Measurements from ENCODE around the gene CMIP.

CMIP gene

DNA sequence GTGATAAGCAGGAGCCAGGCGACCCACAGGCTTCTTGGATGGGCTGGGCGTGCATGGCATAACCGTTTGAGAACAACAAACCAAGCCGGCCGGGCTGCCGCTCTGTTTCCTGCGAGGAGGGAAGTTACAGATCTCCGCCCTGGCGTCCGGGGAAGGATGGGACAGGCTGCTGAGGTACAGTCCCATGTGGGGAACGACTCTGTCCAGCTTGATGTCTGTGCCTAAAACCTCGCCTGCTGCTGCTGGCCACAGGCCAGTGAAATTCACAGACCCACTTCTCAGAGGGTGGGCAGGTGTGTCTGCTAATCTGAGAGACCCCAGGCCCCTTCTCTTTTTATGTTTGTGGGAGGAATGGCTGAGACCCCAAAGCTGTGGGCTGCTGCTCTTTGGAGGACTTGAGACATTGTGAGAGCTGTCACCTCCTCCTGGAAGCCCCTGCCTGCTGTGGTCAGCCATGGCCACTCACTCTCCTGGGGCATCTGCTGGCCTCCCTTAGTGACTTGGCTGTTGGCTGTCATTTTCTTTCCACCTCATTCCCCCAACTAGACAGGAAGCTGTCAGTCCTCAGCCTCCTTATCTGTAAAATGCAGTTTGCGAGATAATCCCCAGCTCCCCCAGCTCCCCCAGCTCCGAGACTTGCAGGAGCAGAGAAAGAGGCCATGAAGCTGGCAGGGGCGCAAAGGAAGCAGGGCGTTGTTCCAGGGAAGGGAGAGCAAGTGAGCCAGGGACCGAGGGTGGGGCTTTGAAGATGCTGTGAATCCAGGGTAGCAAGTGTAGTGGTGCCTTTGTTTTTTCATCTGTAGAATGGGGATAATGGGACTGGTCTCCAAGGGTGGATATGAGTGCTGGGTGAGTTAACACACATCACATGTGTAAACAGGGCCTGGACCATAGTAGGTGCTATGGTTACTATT lies 51.0 kb downstream of the CMIP start:
- no peak for DNase-seq (ENCODE audit: low read depth)

DNA sequence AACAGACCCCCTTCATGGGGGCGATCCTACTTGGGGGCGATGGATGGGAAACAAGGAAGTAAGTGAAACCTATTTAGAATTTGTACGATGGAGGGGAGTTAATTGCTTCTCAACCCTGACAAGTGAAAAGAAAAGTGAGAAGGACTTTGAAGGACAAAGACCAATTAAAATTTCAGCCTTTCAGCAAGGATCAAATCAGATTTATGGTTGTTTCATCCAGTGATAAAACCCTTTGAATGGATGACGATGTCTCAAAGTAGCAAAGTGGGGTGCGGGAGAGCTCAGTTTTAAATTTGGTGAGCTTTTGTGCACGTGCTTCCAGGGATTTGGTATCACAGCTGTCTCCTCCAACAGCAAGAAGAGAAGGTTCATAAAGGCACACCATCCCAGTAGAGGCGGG lies 51.7 kb downstream of the CMIP start:
- no peak for DNase-seq (ENCODE audit: low read depth)

DNA sequence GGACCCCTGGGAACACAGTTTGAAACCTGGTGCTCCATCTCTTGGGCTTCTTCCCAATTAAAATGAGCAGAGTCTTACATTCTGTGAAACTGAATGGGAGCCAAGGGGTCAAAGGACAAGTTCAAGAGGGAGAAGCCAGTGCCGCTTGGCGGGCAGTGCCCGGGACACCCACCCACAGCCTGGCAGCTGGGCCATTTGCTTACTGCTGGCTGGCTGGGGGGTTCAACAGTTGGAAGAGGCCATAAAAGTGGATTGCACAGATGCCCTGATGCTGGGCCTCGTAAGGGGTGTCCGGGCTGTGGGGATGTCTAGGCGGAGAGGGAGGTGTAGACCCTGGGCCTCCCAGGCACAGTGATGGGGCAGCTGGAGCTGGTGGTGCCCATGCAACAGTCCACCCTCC lies 52.1 kb downstream of the CMIP start:
- DNase-seq (ENCODE audit: low read depth), result no peak

DNA sequence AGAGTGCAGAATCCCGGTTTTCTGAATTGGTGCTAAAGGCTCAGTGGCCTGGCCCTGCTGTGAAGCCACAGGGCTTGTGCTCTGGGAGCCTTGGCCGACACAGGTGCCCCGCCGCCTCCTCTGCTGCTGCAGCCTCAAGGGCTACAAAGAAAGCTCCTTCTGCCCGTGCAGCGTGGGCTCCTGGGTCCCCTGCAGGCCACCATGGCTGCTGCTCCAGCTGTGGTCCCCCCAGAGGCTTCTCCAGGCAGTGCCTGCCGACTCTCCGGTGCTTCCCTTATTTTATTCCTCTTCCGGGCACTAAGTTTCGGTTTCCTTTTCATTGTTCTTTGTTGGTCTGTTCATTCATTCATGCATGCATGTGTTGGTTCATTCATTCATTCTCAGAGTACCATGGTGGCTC lies 53.1 kb downstream of the CMIP start:
- DNase-seq (ENCODE audit: low read depth), result no peak

DNA sequence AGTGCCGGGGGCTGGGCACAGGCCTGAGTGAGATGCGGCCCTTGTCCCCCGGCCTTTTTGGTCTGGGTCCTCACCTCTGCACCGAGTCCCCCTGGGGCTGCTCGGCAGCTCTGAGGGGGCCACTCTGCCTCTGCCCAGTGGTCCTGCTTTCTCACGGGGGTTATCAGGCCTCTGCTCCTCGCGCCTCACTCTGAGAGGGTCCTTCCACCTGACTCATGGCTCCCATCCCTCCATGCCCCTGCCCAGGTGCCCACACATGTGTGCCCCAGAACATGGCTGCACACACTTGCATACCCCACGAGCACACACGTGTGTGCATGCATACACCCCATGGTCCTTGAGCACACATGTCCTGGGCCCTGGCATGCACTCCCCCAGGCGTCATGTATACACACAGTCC lies 53.7 kb downstream of the CMIP start:
- DNase-seq (ENCODE audit: low read depth), result no peak

DNA sequence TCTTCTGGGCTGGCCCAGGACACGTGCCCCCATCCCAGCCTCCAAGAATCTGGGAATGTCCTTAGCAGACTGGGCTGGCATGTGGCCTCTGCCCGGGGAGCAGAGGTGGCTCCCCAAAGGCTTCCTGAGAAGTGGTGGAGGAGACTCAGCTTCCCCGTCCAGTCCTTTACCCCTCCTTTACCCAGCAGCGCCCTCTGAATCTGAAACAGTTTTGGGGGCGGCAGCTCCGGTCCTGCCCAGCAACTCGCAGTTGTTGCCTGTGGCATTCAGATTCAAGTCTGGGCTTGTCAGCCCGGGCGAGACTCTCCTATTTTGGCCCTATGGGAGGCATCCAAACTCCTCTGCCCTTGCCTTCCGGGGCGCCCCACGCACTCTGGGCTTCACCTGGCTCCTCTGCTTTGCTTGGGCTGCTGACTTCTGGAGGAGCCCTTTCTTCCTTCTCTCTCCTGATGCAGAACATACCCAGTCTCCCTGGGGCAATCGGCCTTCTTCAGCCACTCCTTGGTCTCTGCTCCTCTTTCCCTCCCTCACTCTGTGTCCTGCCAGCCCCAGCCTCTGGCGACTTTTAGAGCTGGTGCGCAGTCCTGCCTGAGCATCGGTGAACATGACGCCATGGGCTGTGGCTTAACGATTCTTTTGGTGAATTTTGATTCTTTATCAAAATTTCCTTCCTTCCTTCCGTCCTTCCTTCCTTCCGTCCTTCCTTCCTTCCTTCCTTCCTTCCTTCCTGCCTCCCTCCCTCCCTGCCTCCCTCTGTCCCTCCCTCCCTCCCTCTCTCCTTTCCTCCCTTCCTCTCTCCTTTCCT lies 55.2 kb downstream of the CMIP start:
- no peak for DNase-seq (ENCODE audit: low read depth)

DNA sequence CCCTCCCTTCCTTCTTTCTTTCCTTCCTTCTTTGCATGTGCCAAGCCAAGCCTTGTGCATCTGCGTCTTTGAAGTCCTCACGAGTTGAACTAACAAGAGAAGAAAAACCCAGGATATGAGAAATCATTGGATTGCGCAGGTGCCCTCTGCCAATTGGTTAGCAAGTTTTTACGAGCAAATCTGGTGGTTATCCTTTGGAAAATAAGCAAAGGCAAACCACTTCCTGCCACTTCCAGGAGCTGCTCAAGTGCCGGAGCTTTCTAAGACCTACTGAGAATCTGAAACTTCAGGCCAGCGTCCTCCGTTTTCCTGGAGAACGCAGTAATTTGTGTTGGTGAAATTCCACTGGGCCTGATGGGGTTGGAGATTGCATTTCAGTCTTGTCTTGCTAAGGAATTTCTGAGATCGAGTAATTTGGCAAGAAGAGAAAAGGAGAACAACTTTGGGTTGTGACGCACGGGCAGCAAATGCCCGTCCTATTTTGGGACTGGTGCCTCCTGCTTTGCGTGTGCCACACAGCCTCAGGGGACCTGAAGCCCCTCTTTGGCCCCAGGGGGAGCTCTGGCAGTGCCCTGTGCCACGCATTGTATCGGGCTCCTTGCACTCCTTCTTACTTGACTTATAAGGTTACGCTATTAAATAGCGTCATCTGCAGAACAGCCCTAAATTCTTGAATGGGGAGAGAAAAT lies 56.4 kb downstream of the CMIP start:
- DNase-seq (ENCODE audit: low read depth), result peak; percentile 97

DNA sequence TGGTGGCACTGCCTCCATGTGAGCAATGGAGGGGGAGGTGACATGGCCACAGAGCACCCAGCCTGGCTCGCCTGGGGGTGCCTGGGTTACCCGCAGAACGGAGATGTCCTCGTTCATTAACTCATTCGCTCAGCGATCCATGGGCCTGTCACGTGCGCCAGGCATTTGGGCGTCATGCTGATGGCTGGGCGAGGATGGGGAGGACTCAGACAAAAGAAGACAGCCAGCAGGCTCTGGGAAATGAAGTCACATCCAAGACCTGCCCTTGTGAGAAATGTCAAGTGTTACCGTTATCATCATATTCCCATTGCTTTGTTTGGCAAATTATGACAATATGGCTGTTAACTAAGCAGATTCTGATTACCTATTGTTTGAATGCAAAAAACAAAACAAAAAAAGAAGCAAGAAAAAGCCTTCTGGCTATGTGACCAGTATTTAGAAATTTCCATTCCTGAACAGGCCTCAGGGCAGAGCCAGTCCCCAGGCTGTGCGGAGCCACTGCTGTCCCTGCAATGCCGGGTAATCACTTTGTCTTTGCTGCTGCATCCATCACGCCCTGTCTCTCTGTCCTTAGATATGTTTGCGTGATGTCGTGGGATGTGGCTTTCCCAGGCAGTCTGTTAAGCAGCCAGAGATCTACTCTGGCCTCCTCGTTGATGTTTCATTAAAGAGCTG lies 57.9 kb downstream of the CMIP start:
- DNase-seq (ENCODE audit: low read depth), result no peak

DNA sequence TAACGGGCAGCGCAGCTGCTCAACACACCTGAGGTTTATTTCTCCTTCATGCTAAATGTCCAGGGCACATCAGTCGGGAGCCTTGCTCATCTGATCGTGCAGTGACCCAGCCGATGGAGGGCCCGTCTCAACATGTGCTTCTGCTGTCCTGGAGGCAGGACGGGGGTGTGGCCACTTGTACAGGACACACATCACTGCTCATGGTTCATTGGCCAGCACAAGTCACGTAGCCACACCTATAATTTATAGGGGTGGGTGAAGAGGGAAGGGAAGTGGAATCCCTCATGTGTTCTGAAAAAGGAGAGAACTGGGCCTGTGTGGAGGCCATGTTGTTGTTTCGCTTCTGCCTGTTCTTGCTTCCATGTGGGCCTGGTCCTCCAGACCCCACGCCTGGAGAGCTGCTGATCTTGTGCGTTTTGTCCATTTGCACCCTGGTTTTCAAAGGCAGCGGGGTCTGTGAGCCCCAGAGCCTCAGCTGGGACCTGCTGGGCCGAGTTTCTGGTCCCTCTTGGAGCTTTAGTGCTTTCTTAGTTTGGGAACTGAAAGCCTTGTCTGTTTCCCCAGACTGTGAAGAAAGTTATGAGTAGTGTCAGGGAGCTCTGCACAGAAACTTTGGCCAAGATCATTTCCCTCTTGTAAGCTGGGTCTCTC lies 60.5 kb downstream of the CMIP start:
- DNase-seq (ENCODE audit: low read depth), result no peak

DNA sequence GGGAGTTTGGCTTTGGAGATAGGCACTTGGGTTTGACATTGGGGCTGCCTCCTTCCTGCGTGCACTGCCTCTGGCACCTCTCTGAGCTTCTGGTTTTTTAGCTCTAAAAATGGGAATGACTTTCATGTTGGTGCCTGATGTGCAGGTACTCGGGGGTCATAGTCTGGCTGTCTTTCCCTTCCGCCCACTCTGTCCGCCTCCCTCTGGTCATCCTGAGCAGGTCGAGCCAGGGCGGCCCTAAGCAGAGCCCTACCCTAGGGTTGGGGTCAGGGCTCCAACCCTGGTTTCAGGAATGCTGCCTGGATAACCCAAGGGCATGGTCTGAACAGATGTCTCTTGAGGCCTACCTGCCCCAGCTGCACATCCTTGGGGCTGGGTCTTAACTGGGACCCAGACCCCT lies 64.8 kb downstream of the CMIP start:
- no peak for DNase-seq (ENCODE audit: low read depth)

DNA sequence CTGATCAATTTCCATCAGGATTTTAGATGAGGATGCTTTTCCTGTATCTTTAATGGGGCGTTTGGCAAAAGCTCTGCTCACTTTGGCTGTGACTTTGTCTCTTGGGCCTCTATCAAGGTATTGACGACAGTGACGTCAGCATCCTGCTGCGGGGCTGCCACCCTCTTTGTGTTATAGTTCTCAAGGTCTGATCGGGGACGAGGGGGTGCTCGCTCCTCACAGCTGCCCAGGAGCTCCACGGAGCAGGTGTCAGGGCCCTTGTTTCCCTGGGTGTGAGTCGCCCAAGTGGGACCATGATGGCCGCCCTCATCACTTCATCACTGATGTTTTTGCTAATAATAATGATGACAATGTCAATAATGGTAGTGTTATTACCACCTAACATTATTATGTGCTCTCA lies 65.4 kb downstream of the CMIP start:
- no peak for DNase-seq (ENCODE audit: low read depth)

DNA sequence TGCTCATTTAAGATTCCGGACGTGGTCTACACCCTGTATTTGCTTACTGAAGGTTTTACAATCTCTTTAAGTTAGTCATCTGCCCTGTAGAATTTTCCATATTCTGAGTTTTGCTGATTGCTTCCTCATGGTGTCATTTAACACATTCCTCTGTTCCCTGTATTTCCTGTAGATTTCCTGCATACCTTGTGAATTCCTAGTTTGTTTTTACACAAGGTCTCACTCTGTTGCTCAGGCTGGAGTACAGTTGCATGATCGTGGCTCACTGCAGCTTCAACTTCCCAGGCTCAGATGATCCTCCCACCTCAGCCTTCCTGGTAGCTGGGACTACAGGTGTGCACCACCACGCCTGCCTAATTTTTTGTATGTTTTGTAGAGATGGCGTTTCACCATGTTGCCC lies 66.8 kb downstream of the CMIP start:
- DNase-seq (ENCODE audit: low read depth), result peak; percentile 93

DNA sequence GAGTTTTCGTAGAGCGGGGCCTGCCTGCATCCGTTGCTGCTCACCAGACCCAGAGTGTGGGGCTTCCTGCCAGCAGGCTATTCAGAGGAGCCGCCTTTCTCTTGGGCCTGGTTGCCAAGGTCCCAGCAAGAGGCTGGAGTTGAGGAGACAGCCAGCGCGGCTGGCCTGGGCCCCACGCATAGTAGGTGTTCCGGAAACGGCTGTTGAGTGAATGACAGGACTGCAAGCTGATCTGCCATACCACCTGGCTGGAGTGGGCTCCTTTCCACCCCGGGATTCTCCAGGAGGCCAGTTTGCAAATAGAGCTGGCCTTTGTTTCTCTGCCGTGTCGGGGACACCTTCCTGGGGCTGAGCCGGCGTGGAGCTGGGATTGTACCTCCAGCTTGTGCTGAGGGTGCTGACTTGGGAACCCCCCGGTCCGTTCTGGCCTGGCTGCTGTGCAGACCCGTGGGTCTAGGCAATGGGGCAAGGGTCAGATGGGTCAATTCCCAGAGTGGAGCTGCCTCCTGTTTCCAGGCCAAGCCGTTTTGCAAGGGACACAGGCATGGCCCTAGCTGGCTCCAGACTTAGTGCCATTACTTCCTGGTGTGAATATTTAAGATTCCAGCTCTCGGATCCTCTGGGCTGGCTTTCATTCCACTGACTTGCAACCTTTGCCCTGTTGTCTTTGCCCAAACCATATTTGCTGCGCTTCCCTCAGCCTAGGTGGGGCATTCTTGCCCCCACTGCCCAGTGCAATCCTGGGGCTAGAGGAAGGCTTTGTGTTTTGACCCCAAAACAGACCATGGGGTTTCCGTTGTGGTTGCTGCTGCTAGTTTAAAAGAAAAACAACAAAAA lies 68.8 kb downstream of the CMIP start:
- peak; percentile 57 for DNase-seq (ENCODE audit: low read depth)

DNA sequence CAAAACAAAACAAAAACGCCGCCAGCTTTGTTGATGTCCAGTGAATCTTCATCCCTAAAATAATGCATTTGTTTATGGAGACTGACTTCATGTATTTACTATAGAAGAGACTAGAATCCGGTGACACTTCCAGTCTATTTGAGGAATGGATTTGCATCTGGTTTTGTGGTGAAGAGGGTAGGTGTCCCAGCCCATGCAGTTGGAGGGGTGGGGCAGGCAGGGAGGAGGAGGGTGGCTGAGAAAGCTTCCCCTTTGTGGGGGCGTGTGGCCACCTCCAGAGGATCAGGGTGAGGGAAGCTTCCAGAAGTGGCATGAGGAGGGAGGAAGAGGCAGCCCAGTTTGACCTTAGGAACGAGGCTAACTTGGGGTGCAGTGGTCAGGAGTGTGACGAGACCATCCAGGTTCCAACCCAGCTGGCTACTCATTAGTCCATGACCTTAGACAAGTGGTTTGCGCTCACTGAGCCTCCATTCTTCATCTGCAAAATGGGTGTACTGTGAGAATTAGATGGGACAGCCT lies 69.5 kb downstream of the CMIP start:
- no peak for DNase-seq (ENCODE audit: low read depth)

DNA sequence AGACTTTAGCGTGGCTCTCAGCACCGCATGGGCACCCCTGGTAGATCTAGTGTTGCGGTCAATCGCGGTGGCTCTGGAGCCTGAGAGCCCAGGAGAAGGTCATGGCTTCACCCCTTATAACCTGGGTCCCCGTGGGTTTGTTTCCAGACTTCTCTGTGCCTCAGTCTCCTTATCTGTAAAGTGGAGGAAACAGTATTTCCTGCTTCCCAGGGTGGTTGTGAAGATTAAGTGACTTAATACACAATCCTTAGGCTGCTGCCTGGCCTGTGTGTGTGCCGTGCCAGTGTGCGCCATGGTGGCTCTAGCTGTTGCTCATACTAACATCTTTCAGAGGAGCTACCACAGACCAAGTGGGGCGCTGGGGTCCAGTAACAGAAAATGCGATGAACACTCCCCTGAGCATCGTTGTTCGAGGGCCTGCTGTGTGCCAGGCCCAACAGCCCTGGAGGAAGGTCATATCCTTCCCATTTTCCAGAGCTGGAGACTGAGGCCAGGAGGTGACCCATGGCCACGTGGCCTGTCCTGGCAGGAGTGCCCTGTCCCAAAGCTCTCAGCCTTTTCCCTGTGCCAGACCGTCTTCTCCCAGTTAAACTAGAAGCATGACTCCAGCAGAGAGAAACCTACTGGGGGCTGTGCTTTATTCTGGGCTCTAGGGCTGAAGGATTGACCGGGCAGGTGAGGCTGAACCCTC lies 70.1 kb downstream of the CMIP start:
- no peak for DNase-seq (ENCODE audit: low read depth)

DNA sequence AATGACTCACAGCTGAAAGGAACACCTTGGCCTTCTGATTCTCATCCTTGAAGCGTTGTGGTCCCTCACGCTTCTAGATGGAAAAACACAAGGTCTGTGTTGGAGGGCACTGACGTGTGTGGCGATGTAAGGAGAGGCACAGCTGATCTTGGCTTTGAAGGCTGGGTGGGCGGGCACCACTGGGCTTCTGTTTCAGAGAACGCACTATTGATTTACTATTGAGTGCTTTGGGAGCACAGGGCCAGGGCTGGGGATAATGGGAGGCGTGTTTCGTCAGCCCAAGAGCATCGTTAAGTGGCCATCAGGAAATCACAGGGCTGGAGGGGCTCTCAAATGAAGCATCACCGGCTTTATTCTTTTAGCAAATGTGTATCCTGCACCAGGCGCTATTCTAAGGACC lies 70.7 kb downstream of the CMIP start:
- no peak for DNase-seq (ENCODE audit: low read depth)

DNA sequence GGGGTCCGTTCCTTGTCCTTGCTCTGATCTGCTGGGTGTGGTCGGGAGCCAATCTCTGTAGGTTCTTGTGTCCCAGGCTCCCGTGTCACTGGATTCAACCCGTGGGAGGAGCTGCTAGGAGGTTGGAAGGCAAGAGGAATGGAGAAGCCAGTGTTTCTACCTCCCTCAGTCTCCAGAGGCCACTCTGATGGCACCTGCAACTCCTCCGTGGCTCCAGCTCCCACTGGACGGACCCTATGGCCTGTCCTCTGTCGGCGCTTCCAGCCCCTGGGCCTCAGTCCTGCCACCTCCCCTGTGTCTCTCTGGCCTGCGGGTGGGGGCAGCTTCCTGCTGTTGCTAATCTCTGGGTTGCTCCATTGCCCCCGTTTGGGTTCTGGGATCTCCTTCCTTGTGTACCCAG lies 71.1 kb downstream of the CMIP start:
- DNase-seq (ENCODE audit: low read depth), result no peak

DNA sequence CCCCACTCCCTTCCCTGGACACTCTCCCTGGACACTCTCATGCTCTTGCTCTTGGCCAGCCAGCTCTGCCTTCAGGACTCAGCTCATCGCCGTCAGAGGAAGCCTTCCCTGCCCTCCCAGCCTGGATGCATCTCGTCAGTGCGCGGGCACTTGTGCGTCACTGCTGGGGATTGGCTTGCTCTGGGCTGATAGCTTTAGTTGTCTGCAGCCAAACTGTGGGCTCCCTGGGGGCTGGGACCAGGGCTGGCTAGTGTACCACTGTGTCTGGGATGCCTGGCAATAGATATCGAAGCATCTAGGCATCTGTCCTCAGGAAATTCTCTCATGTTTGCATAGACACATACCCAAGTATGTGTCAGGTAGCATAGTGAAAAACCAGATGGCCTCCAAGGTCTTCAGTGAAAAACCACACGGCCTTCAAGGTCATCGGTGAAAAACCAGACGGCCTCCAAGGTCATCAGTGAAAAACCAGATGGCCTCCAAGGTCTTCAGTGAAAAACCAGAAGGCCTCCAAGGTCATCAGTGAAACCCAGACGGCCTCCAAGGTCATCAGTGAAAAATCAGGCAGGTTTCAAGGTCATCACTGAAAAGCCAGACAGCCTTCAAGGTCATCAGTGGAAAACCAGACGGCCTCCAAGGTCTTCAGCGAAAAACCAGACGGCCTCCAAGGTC lies 72.0 kb downstream of the CMIP start:
- no peak for DNase-seq (ENCODE audit: low read depth)

DNA sequence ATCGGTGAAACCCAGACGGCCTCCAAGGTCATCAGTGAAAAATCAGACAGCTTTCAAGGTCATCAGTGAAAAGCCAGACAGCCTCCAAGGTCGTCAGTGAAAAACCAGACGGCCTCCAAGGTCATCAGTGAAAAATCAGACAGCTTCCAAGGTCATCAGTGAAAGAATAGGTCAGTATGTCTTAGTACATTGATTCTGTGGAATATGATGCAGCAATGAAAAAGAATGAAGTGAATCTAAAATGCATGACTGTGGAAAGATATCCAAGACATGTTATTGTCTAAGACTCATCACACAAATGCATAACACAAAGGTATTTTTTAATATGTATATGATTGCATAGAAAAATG lies 72.5 kb downstream of the CMIP start:
- DNase-seq (ENCODE audit: low read depth), result no peak
